ENCODE data around the gene UVSSA. TPM values are rescaled to one million over a fixed set of nuclear protein-coding genes. Genes with fewer than 3 reads are reported as not detected.
"Not testable (repeated sequence)": the region's sequence is repeated elsewhere in the genome, so short reads cannot be mapped to it uniquely, and the experiment has no call there.

UVSSA gene
- total and polyA plus RNA-seq, 5 donors from 2014 or later: 2.1 to 42.9 (median 4.0) TPM

GRCh38 chr4:1383728-1384591 is 37.0 kb downstream of the UVSSA start:
- H3K36me3 Mint-ChIP-seq: peaks cover 37% of the 10 kb centered on the region
- H3K4me1 ChIP-seq (ENCODE audit: control insufficient read depth, insufficient read depth, low read length, poor library complexity, severe bottlenecking): no peaks in the 10 kb centered on the region
- H3K9me3 ChIP-seq (ENCODE audit: control insufficient read depth in 2 of 2, low read length in 2 of 2): peaks cover 8% of the 10 kb centered on the region in 2 experiments
- H3K4me3 Mint-ChIP-seq: no peak overlapping the region
- H3K27me3 ChIP-seq (ENCODE audit: control insufficient read depth, insufficient read depth, low read length): no peaks in the 10 kb centered on the region
- peaks cover 0 to 12% (median 6%) of the 10 kb centered on the region in 7 donors for H3K9me3 Mint-ChIP-seq
- DNase-seq: no peak
- no peak for ATAC-seq (ENCODE audit: low read depth in 2 of 2)
- no peak overlapping the region for H3K27ac Mint-ChIP-seq
- peaks cover 6% of the 10 kb centered on the region for H3K36me3 ChIP-seq (ENCODE audit: control insufficient read depth, insufficient read depth, low read length)
- H3K27me3 Mint-ChIP-seq: no peaks in the 10 kb centered on the region
- H3K27ac ChIP-seq (ENCODE audit: insufficient read depth, low read length, poor library complexity, severe bottlenecking): no peak overlapping the region
- H3K4me1 Mint-ChIP-seq: no peaks in the 10 kb centered on the region
- H3K4me3 ChIP-seq (ENCODE audit: low read depth, low read length): no peak overlapping the region

GRCh38 chr4:1384675-1385372 is 37.8 kb downstream of the UVSSA start:
- Mint-ChIP-seq H3K9me3 (peaks cover 0 to 14% (median 7%) of the 10 kb centered on the region in 7 donors), H3K27me3 (no peaks in the 10 kb centered on the region), H3K4me1 (no peaks in the 10 kb centered on the region), H3K4me3 (no peak overlapping the region), H3K27ac (no peak overlapping the region), H3K36me3 (peaks cover 42% of the 10 kb centered on the region)
- no peaks in the 10 kb centered on the region for H3K4me1 ChIP-seq (ENCODE audit: control insufficient read depth, insufficient read depth, low read length, poor library complexity, severe bottlenecking)
- H3K9me3 ChIP-seq (ENCODE audit: control insufficient read depth in 2 of 2, low read length in 2 of 2): peaks cover 8% of the 10 kb centered on the region in 2 experiments
- H3K27ac ChIP-seq (ENCODE audit: insufficient read depth, low read length, poor library complexity, severe bottlenecking): no peak overlapping the region
- H3K4me3 ChIP-seq (ENCODE audit: low read depth, low read length): no peak overlapping the region
- ATAC-seq (ENCODE audit: low read depth in 2 of 2) (no peak), DNase-seq (no peak)
- no peaks in the 10 kb centered on the region for H3K27me3 ChIP-seq (ENCODE audit: control insufficient read depth, insufficient read depth, low read length)
- peaks cover 9% of the 10 kb centered on the region for H3K36me3 ChIP-seq (ENCODE audit: control insufficient read depth, insufficient read depth, low read length)

- Mint-ChIP-seq H3K27me3 (no peaks in the 10 kb centered on the region), H3K36me3 (peaks cover 45% of the 10 kb centered on the region), H3K4me1 (no peaks in the 10 kb centered on the region), H3K9me3 (peaks cover 0 to 17% (median 7%) of the 10 kb centered on the region in 7 donors), H3K27ac (no peak overlapping the region), H3K4me3 (no peak overlapping the region)
- Histone ChIP-seq H3K27me3 (ENCODE audit: control insufficient read depth, insufficient read depth, low read length) (no peaks in the 10 kb centered on the region), H3K9me3 (ENCODE audit: control insufficient read depth in 2 of 2, low read length in 2 of 2) (peaks cover 8% of the 10 kb centered on the region in 2 experiments), H3K4me3 (ENCODE audit: low read depth, low read length) (no peak overlapping the region), H3K27ac (ENCODE audit: insufficient read depth, low read length, poor library complexity, severe bottlenecking) (no peak overlapping the region), H3K4me1 (ENCODE audit: control insufficient read depth, insufficient read depth, low read length, poor library complexity, severe bottlenecking) (no peaks in the 10 kb centered on the region), H3K36me3 (ENCODE audit: control insufficient read depth, insufficient read depth, low read length) (peaks cover 9% of the 10 kb centered on the region)
- DNase-seq (no peak), ATAC-seq (ENCODE audit: low read depth in 2 of 2) (no peak)
These were observed 38.6 kb downstream of the UVSSA start for GRCh38 chr4:1385373-1386340.

- ATAC-seq (ENCODE audit: low read depth in 2 of 2); H3K4me3 Mint-ChIP-seq; H3K4me3 ChIP-seq (ENCODE audit: low read depth, low read length); H3K27me3 Mint-ChIP-seq; H3K4me1 ChIP-seq (ENCODE audit: control insufficient read depth, insufficient read depth, low read length, poor library complexity, severe bottlenecking); DNase-seq; H3K27ac ChIP-seq (ENCODE audit: insufficient read depth, low read length, poor library complexity, severe bottlenecking); H3K27ac Mint-ChIP-seq; H3K27me3 ChIP-seq (ENCODE audit: control insufficient read depth, insufficient read depth, low read length); H3K4me1 Mint-ChIP-seq: not testable (repeated sequence)
- H3K9me3 ChIP-seq (ENCODE audit: control insufficient read depth in 2 of 2, low read length in 2 of 2): peaks cover 7 to 21% of the 10 kb centered on the region in 2 experiments
- H3K36me3 Mint-ChIP-seq: peaks cover 23% of the 10 kb centered on the region
- H3K9me3 Mint-ChIP-seq: peaks cover 0 to 19% (median 6%) of the 10 kb centered on the region in 7 donors
- peaks cover 17% of the 10 kb centered on the region for H3K36me3 ChIP-seq (ENCODE audit: control insufficient read depth, insufficient read depth, low read length)
These were observed 46.4 kb downstream of the UVSSA start for GRCh38 chr4:1393363-1393762.

- Histone ChIP-seq H3K27ac (ENCODE audit: insufficient read depth, low read length, poor library complexity, severe bottlenecking) (no peak overlapping the region), H3K4me1 (ENCODE audit: control insufficient read depth, insufficient read depth, low read length, poor library complexity, severe bottlenecking) (no peaks in the 10 kb centered on the region), H3K9me3 (ENCODE audit: control insufficient read depth in 2 of 2, low read length in 2 of 2) (peaks cover 3 to 21% of the 10 kb centered on the region in 2 experiments), H3K36me3 (ENCODE audit: control insufficient read depth, insufficient read depth, low read length) (peaks cover 17% of the 10 kb centered on the region), H3K27me3 (ENCODE audit: control insufficient read depth, insufficient read depth, low read length) (no peaks in the 10 kb centered on the region), H3K4me3 (ENCODE audit: low read depth, low read length) (no peak overlapping the region)
- Mint-ChIP-seq H3K4me3 (no peak overlapping the region), H3K27ac (no peak overlapping the region), H3K9me3 (peaks cover 0 to 14% (median 6%) of the 10 kb centered on the region in 7 donors), H3K4me1 (no peaks in the 10 kb centered on the region), H3K27me3 (no peaks in the 10 kb centered on the region), H3K36me3 (peaks cover 18% of the 10 kb centered on the region)
- DNase-seq: no peak
- no peak for ATAC-seq (ENCODE audit: low read depth in 2 of 2)
These were observed 46.9 kb downstream of the UVSSA start for GRCh38 chr4:1393866-1394265.

- not testable (repeated sequence) for H3K9me3 Mint-ChIP-seq; DNase-seq; H3K27ac Mint-ChIP-seq; ATAC-seq (ENCODE audit: low read depth in 2 of 2); H3K4me3 ChIP-seq (ENCODE audit: low read depth, low read length); H3K27me3 Mint-ChIP-seq; H3K4me1 Mint-ChIP-seq; H3K4me3 Mint-ChIP-seq; H3K27me3 ChIP-seq (ENCODE audit: control insufficient read depth, insufficient read depth, low read length); H3K27ac ChIP-seq (ENCODE audit: insufficient read depth, low read length, poor library complexity, severe bottlenecking); H3K4me1 ChIP-seq (ENCODE audit: control insufficient read depth, insufficient read depth, low read length, poor library complexity, severe bottlenecking)
- peaks cover 12% of the 10 kb centered on the region for H3K36me3 Mint-ChIP-seq
- Histone ChIP-seq H3K9me3 (ENCODE audit: control insufficient read depth in 2 of 2, low read length in 2 of 2) (peaks cover 3 to 21% of the 10 kb centered on the region in 2 experiments), H3K36me3 (ENCODE audit: control insufficient read depth, insufficient read depth, low read length) (peaks cover 14% of the 10 kb centered on the region)
These were observed 47.8 kb downstream of the UVSSA start for GRCh38 chr4:1394554-1395388.
